Type B pancreatic cell (in vitro differentiated cells): ENCODE data around the gene PRKCZ. TPM values are rescaled to one million over a fixed set of nuclear protein-coding genes. Genes with fewer than 3 reads are reported as not detected.

ENCODE experiments used
- DNase-seq: peaks from one replicate; pipeline ENCODE4 v3.0.0; 2021; ENCODE audit warnings: mixed read lengths; ENCODE audit not compliant: unreplicated experiment; ENCODE audit errors: extremely low spot score
- H3K27ac Mint-ChIP-seq: 2 replicates; pipeline ENCODE4 v1.8.0; 2021; ENCODE audit warnings: mild to moderate bottlenecking, mixed read lengths
- H3K27me3 Mint-ChIP-seq: 2 replicates; pipeline ENCODE4 v1.8.0; 2021; ENCODE audit warnings: mixed read lengths
- H3K36me3 Mint-ChIP-seq: 2 replicates; pipeline ENCODE4 v1.8.0; 2021; ENCODE audit warnings: mixed read lengths
- H3K4me1 Mint-ChIP-seq: one replicate; pipeline ENCODE4 v1.8.0; 2021; ENCODE audit warnings: mixed read lengths; ENCODE audit not compliant: unreplicated experiment
- H3K4me3 Mint-ChIP-seq: 2 replicates; pipeline ENCODE4 v1.8.0; 2021; ENCODE audit warnings: mild to moderate bottlenecking, mixed read lengths
- H3K9me3 Mint-ChIP-seq: 2 replicates; pipeline ENCODE4 v1.8.0; 2021; ENCODE audit warnings: mixed read lengths
- CTCF ChIP-seq: fragments of 200-600 bp; sonication (generic); conservative IDR thresholded peaks from 2 replicates; pipeline ENCODE4 v1.5.0; 2021; ENCODE audit warnings: antibody characterized with exemption, mild to moderate bottlenecking
- total RNA-seq: library from RNA; stranded (reverse); gene quantifications from 2 replicates; pipeline ENCODE4 v1.2.1, GENCODE V29; 2021; ENCODE audit warnings: low replicate concordance

Gene PRKCZ
- total RNA-seq, 1 donor from 2014 or later = 33.2 TPM

- no peak for DNase-seq
- H3K4me1 Mint-ChIP-seq = peaks cover 4% of the 10 kb centered on the region
- no peak overlapping the region for H3K27ac Mint-ChIP-seq
- TF ChIP-seq CTCF = no peak
- peaks cover 2% of the 10 kb centered on the region for H3K27me3 Mint-ChIP-seq
- no peaks in the 10 kb centered on the region for H3K9me3 Mint-ChIP-seq
- H3K36me3 Mint-ChIP-seq = no peaks in the 10 kb centered on the region
- H3K4me3 Mint-ChIP-seq = no peak overlapping the region
These were observed 171.1 kb downstream of the PRKCZ start for GRCh38 chr1:2221271-2221670.

GRCh38 chr1:2224170-2224584, 174.0 kb downstream of the PRKCZ start:
- TF ChIP-seq CTCF = no peak
- H3K4me1 Mint-ChIP-seq = peaks cover 4% of the 10 kb centered on the region
- no peaks in the 10 kb centered on the region for H3K36me3 Mint-ChIP-seq
- no peaks in the 10 kb centered on the region for H3K9me3 Mint-ChIP-seq
- no peak overlapping the region for H3K27ac Mint-ChIP-seq
- no peak overlapping the region for H3K4me3 Mint-ChIP-seq
- DNase-seq = no peak
- peaks cover 2% of the 10 kb centered on the region for H3K27me3 Mint-ChIP-seq

- Mint-ChIP-seq H3K4me3 (peak overlapping the region; percentile 61), H3K4me1 (peaks cover 4% of the 10 kb centered on the region), H3K27me3 (peaks cover 2% of the 10 kb centered on the region), H3K9me3 (no peaks in the 10 kb centered on the region), H3K36me3 (no peaks in the 10 kb centered on the region), H3K27ac (no peak overlapping the region)
- DNase-seq = peak; percentile 67
- TF ChIP-seq CTCF = no peak
These were observed 174.6 kb downstream of the PRKCZ start for GRCh38 chr1:2224631-2225428.

- Mint-ChIP-seq H3K36me3 (no peaks in the 10 kb centered on the region), H3K4me3 (peak overlapping the region; percentile 91), H3K4me1 (peaks cover 14% of the 10 kb centered on the region), H3K27ac (peak overlapping the region; percentile 90), H3K27me3 (peaks cover 2% of the 10 kb centered on the region), H3K9me3 (no peaks in the 10 kb centered on the region)
- TF ChIP-seq CTCF = no peak
- peak; percentile 73 for DNase-seq
These were observed 176.5 kb downstream of the PRKCZ start for GRCh38 chr1:2226525-2227345.

- no peaks in the 10 kb centered on the region for H3K9me3 Mint-ChIP-seq
These were observed 177.3 kb downstream of the PRKCZ start for GRCh38 chr1:2227346-2228156.

More at GRCh38 chr1:2227346-2228156, 177.3 kb downstream of the PRKCZ start:
- Mint-ChIP-seq H3K4me1 (peaks cover 19% of the 10 kb centered on the region), H3K4me3 (peak overlapping the region; percentile 78), H3K27ac (no peak overlapping the region), H3K27me3 (peaks cover 2% of the 10 kb centered on the region), H3K36me3 (no peaks in the 10 kb centered on the region)
- peak; percentile 99 for DNase-seq
- no peak for TF ChIP-seq CTCF
